Stimulated activated naive CD8-positive, alpha-beta T cell treated with anti-CD3 and anti-CD28 coated beads, Interleukin-15, Interleukin-2, amounts not matched to agents 100 ng/mL and 50 ng/mL, for 24 hours (primary cell): ENCODE measurements around the gene UTP14C.
"Not testable (repeated sequence)": the region's sequence is repeated elsewhere in the genome, so short reads cannot be mapped to it uniquely, and the experiment has no call there.

Source experiments
- H3K27ac Mint-ChIP-seq: one replicate; pipeline ENCODE4 v1.8.0; 2021; ENCODE audit warnings: mild to moderate bottlenecking, mixed read lengths
- H3K27me3 Mint-ChIP-seq: one replicate; pipeline ENCODE4 v1.8.0; 2021; ENCODE audit warnings: mixed read lengths
- H3K36me3 Mint-ChIP-seq: one replicate; pipeline ENCODE4 v1.8.0; 2021; ENCODE audit warnings: low read depth, mixed read lengths
- H3K4me1 Mint-ChIP-seq: one replicate; pipeline ENCODE4 v1.8.0; 2021; ENCODE audit warnings: low read depth, mixed read lengths
- H3K4me3 Mint-ChIP-seq: one replicate; pipeline ENCODE4 v1.8.0; 2021; ENCODE audit warnings: mild to moderate bottlenecking, mixed read lengths
- H3K9me3 Mint-ChIP-seq: one replicate; pipeline ENCODE4 v1.8.0; 2021; ENCODE audit warnings: mixed read lengths

Gene UTP14C

DNA sequence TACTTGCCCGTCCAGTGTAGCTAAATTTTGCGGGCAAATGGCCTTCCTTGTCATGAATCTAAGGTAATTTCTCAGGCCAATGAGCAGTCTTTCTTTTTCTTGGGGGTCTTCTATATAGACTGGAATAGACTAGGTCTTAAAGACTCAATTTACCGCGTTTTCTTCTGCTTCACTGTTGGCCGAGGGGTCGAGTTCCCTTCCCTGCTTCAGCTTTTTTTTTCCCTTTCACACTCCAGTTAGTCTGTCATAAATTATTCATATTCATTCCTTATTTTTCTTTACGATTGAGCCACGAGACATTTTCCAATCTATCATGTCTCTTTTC lies 12.0 kb upstream of the UTP14C start:
- Mint-ChIP-seq H3K4me1 (peaks cover 22% of the 10 kb centered on the region), H3K27me3 (peaks cover 30% of the 10 kb centered on the region), H3K4me3 (peak overlapping the region; percentile 100), H3K9me3 (no peaks in the 10 kb centered on the region), H3K36me3 (peaks cover 16% of the 10 kb centered on the region), H3K27ac (peak overlapping the region; percentile 95)

DNA sequence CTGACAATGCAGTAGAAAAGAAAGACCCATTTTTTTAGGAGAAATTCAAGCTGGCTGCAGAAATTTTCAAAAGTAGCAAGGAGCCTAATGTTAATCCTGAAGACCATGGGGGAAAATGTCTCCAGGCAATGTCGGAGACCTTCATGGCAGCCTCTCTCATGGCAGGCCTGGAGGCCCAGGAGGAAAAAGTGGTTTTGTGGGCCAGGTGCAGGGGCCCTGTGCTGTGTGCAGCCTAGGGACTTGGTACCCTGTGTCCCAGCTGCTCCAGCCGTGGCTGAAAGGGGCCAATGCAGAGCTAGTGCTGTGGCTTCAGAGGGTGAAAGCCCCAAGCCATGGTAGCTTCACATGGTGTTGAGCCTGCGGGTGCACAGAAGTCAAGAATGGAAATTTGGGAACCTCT lies 8.2 kb upstream of the UTP14C start:
- Mint-ChIP-seq H3K9me3 (no peaks in the 10 kb centered on the region), H3K4me1 (peaks cover 18% of the 10 kb centered on the region), H3K36me3 (peaks cover 49% of the 10 kb centered on the region), H3K4me3 (no peak overlapping the region), H3K27ac (no peak overlapping the region), H3K27me3 (peaks cover under 1% of the 10 kb centered on the region)

DNA sequence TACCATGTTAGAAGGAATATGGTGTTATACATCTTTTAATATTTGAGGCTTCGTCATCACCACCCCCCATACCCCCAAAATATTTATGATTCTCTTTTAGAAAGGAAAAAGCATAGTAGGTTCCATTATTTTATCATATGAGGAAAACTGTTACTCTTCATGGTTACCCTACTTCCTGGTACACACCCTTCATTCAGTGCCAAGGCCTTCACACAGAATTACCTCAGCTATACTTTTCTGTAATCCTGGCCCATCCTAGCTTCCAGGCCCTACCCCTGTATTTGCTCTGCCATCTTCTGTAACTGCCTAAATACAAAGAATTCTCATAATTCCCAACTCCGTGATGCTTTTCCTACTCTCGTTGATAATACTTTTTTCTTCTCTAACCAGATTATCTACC lies 4.3 kb upstream of the UTP14C start:
- H3K4me3 Mint-ChIP-seq: no peak overlapping the region

DNA sequence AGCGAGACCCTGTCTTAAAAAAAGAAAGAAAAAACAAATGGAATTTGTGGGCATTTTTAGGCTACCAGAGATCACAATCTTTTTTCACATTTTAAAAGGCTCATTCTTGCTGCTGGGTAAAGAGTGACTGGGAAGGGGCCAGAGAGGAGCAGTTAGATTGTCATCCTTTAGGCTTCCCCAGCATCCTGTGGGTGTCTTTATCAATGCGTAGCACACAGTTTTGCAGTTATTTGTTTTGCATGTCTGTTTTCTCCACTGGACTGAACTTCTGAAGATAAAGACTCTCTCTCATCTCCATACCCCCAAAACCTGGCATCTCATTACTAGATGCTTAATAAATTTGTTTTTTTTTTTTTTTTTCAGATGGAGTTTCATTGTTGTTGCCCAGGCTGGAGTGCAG lies 2.1 kb upstream of the UTP14C start:
- Mint-ChIP-seq H3K27me3 (no peaks in the 10 kb centered on the region), H3K4me3 (no peak overlapping the region), H3K4me1 (peaks cover 9% of the 10 kb centered on the region), H3K36me3 (peaks cover 90% of the 10 kb centered on the region), H3K27ac (no peak overlapping the region), H3K9me3 (peaks cover 12% of the 10 kb centered on the region)

More for the DNA sequence above, 4.3 kb upstream of the UTP14C start:
- Mint-ChIP-seq H3K27me3 (no peaks in the 10 kb centered on the region), H3K27ac (no peak overlapping the region), H3K9me3 (no peaks in the 10 kb centered on the region), H3K4me1 (peaks cover 11% of the 10 kb centered on the region), H3K36me3 (peaks cover 83% of the 10 kb centered on the region)

DNA sequence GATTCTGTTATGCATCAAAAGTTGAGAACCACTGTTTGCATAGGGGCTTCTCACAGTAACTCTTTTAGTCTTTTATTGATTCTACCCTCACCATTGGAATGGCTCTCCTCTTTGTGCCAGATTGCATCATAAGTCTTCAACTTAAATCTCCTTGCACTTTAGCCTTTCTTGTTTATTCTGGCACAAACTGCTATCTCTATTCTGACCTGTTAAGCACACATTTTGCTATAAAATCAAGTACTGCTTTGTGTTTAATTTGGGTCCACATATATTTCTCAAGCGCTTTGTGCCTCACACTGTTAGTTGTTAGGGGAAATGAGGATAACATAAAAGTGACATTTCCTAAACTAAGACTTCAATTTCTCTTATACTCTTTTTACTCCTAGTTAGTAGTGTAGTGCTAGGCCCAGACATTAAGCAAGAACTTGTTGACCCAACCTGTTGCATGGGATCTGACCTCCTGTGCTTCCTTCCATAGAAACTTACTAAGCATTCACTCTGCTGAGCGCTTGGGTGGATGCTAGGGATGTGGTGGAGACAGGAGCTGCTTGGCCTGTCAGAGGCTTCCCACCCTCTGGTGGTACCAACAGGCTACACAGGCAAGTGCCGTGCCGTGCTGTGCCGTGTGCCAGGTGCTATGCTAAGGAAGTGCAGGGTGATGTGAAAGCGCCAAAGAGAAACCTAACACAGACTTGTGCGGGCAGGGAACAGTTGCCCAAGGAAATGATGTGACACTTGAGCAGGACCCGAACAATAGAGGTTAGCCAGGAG lies 1.2 kb downstream of the UTP14C start:
- H3K27me3 Mint-ChIP-seq: no peaks in the 10 kb centered on the region
- H3K4me1 Mint-ChIP-seq: peaks cover 5% of the 10 kb centered on the region
- no peak overlapping the region for H3K27ac Mint-ChIP-seq
- H3K36me3 Mint-ChIP-seq: peaks cover 93% of the 10 kb centered on the region
- H3K9me3 Mint-ChIP-seq: peaks cover 15% of the 10 kb centered on the region
- H3K4me3 Mint-ChIP-seq: no peak overlapping the region

DNA sequence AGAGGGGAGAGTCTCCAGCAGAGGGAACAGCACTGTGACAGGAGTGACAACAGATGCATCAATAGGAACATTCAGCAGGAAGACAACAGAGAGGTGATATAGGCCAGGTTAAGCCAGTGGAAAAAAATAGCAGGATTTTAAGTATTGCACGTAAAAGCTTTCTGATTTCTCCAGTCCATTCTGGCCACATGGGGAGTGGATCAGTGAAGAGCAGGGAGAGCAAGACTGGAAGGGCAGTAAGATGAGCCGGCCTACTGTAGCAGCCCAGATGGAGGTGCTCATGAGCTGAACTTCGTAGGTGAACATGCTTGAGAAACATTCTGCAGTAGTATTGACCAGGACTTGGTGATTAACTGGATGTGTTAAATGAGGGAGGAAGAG lies 1.7 kb downstream of the UTP14C start:
- H3K27me3 Mint-ChIP-seq: no peaks in the 10 kb centered on the region
- no peak overlapping the region for H3K4me3 Mint-ChIP-seq
- H3K4me1 Mint-ChIP-seq: peaks cover 5% of the 10 kb centered on the region
- peaks cover 15% of the 10 kb centered on the region for H3K9me3 Mint-ChIP-seq
- H3K27ac Mint-ChIP-seq: no peak overlapping the region
- H3K36me3 Mint-ChIP-seq: peaks cover 87% of the 10 kb centered on the region

DNA sequence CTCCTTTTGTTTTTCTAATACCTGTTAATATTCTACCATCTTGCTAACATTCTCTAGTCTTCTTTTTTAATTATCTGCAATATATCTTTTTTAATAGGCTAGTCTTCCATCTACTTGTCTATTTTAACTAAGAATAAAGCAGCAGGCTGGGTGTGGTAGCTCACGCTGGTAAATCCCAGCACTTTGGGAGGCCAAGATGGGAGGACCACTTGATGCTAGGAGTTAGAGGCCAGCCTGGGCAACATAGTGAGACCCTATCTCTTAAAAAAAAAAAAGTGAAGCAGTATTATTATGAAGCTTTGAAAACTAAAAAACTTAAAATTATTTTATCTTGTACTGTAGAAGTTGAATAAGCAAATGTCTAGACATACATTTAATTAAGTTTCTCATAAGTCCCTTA lies 3.3 kb downstream of the UTP14C start:
- no peak overlapping the region for H3K27ac Mint-ChIP-seq
- H3K9me3 Mint-ChIP-seq: peaks cover 15% of the 10 kb centered on the region
- H3K27me3 Mint-ChIP-seq: no peaks in the 10 kb centered on the region
- peaks cover 78% of the 10 kb centered on the region for H3K36me3 Mint-ChIP-seq
- H3K4me1 Mint-ChIP-seq: peaks cover 5% of the 10 kb centered on the region
- no peak overlapping the region for H3K4me3 Mint-ChIP-seq

DNA sequence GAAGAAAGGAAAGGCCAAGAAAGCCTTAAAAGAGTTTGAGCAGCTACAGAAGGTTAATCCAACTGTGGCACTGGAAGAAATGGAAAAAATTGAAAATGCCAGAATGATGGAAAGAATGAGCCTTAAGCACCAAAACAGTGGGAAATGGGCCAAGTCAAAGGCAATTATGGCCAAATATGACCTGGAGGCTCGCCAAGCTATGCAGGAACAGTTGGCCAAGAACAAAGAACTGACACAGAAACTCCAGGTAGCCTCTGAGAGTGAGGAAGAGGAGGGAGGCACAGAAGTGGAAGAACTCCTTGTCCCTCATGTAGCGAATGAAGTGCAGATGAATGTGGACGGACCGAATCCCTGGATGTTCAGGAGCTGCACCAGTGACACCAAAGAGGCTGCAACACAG lies 5.1 kb downstream of the UTP14C start:
- Mint-ChIP-seq H3K4me1 (peaks cover 5% of the 10 kb centered on the region), H3K27ac (no peak overlapping the region), H3K4me3 (no peak overlapping the region), H3K27me3 (no peaks in the 10 kb centered on the region), H3K9me3 (peaks cover 15% of the 10 kb centered on the region), H3K36me3 (peaks cover 64% of the 10 kb centered on the region)

DNA sequence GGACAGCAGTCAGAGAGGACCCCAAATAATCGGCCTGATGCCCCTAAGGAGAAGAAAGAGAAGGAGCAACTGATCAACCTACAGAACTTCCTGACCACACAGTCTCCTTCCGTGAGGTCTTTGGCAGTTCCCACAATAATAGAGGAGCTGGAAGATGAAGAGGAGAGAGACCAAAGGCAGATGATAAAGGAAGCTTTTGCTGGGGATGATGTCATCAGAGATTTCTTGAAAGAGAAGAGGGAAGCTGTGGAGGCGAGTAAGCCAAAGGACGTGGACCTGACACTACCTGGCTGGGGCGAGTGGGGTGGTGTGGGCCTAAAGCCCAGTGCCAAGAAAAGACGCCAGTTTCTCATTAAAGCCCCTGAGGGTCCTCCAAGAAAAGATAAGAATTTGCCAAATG lies 5.9 kb downstream of the UTP14C start:
- not testable (repeated sequence) for H3K4me3 Mint-ChIP-seq, H3K27ac Mint-ChIP-seq, H3K4me1 Mint-ChIP-seq, H3K27me3 Mint-ChIP-seq
- peaks cover 15% of the 10 kb centered on the region for H3K9me3 Mint-ChIP-seq
- H3K36me3 Mint-ChIP-seq: peaks cover 55% of the 10 kb centered on the region

DNA sequence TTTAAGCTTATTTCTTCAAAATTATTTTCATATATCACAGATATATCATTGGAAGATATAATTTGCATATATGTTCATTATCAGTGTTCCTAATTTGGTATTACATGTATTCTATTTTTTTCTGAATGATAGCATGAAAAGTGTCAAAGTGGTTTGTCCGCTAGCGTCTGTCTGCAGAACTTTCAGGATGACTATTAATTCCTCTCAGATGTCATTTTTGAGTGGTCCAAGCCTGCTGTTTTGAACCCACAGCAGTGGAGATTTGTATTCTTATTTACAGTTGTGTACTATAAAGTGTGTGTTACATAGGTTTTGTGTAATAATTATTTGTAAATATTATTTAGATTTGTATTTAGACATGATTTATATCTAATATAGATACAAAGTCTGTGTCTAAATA lies 8.5 kb downstream of the UTP14C start:
- Mint-ChIP-seq H3K9me3 (peaks cover 4% of the 10 kb centered on the region), H3K4me1 (no peaks in the 10 kb centered on the region), H3K4me3 (no peak overlapping the region), H3K27me3 (no peaks in the 10 kb centered on the region), H3K27ac (no peak overlapping the region), H3K36me3 (peaks cover 33% of the 10 kb centered on the region)

DNA sequence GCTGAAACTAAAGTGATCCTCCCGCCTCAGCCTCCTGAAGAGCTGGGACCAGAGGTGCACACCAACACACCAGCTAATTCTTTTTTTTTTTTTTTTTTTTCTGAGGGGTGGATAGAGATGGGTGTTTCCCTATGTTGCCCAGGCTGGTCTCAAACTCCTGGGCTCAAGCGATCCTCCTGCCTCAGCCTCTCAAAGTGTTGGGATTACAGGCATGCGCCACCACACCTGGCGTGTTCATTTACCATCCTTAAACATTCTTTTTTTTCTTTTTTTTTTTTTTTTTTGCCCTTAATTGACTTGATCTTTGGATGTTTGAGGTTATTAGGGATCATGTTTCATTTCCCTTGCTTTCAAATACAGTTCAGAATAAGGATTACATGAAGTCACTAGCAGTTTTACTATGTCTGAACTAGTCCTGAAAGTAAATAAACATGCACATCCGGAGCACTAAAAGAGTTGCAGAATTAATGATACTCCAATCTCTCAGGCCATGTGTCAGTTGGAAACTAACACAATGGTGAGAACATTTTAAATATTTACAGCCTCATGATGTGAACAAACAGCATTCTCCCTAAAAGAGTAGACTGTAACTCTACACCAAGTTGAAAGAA lies 10.2 kb downstream of the UTP14C start:
- H3K27me3 Mint-ChIP-seq: no peaks in the 10 kb centered on the region
- no peak overlapping the region for H3K27ac Mint-ChIP-seq
- H3K4me3 Mint-ChIP-seq: no peak overlapping the region
- peaks cover 19% of the 10 kb centered on the region for H3K36me3 Mint-ChIP-seq
- H3K4me1 Mint-ChIP-seq: no peaks in the 10 kb centered on the region
- no peaks in the 10 kb centered on the region for H3K9me3 Mint-ChIP-seq

DNA sequence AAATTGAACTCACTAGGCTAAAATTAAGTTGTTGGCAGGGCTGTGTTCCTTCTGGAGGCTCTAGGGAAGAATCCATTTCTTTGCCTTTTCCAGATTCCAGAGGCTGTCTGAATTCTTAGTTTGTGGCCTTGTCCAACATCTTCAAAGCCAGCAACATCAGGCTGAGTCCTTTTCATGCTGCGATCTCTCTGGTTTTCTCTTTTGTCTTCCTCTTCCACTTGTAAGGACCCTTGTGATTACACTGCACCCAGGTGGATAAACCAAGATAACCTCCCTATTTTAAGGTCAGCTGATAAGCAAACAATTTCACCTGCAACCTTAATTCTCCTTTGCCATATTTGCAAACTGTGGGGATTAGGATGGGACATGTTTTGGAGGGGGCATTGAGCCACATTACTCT lies 11.5 kb downstream of the UTP14C start:
- no peaks in the 10 kb centered on the region for H3K27me3 Mint-ChIP-seq

DNA sequence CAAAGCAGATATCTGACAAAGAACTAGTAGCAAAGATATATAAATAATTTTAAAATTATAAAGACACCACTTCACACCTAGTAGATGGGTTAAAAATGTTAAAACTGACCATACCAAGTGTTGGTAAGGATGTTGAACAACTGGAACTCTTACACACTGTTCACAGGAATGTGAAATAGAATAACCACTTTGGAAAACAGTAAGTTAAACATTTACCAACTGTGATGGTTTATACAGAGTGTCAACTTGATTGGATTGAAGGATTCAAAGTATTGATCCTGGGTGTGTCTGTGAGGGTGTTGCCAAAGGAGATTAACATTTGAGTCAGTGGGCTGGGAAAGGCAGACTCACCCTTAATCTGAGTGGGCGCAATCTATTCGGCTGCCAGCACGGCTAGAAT lies 19.2 kb downstream of the UTP14C start:
- peaks cover 5% of the 10 kb centered on the region for H3K36me3 Mint-ChIP-seq
- H3K9me3 Mint-ChIP-seq: peaks cover 4% of the 10 kb centered on the region
- H3K27ac Mint-ChIP-seq: no peak overlapping the region
- no peak overlapping the region for H3K4me3 Mint-ChIP-seq
- H3K27me3 Mint-ChIP-seq: no peaks in the 10 kb centered on the region
- H3K4me1 Mint-ChIP-seq: no peaks in the 10 kb centered on the region

More for the DNA sequence above, 11.5 kb downstream of the UTP14C start:
- no peaks in the 10 kb centered on the region for H3K4me1 Mint-ChIP-seq
- H3K27ac Mint-ChIP-seq: no peak overlapping the region
- H3K4me3 Mint-ChIP-seq: no peak overlapping the region
- peaks cover 17% of the 10 kb centered on the region for H3K36me3 Mint-ChIP-seq
- H3K9me3 Mint-ChIP-seq: peaks cover 4% of the 10 kb centered on the region

DNA sequence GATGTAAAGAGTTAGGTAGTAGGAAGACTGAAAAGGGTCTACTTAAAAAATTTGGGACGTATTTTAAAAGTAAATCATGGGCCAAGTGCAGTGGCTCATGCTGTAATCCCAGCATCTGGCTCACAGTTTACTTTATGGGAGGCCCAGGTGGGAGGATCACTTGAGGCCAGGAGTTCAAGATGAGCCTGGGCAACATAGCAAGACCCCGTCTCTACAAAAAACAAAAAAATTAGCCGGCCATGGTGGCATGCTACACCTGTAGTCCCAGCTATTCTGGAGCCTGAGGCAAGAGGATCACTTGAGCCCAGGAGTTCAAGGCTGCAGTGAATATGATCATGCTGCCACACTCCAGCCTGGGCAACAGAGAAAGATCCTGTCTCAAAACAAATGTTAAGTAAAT lies 23.0 kb downstream of the UTP14C start:
- Mint-ChIP-seq H3K9me3 (peaks cover 9% of the 10 kb centered on the region), H3K4me1 (no peaks in the 10 kb centered on the region), H3K27me3 (peaks cover 11% of the 10 kb centered on the region), H3K4me3 (no peak overlapping the region), H3K36me3 (no peaks in the 10 kb centered on the region), H3K27ac (no peak overlapping the region)

DNA sequence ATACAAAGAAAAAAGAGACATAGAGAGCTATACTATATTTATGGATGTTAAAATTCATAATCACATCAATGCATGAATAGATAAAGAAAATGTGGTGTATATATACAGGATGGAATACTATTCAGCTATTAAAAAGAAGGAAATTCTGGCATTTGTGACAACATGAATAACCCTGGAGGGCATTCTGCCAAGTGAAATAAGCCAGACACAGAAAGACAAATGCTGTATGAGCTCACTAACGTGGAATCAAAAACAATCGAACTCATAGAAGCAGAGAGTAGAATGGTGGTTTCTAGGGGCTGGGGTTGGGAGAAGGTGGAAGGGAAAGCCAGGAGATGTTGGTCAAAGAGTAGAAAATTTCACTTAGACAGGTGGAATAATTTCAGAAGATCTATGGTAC lies 24.0 kb downstream of the UTP14C start:
- H3K4me3 Mint-ChIP-seq: no peak overlapping the region
- no peak overlapping the region for H3K27ac Mint-ChIP-seq
- no peaks in the 10 kb centered on the region for H3K4me1 Mint-ChIP-seq
- peaks cover 11% of the 10 kb centered on the region for H3K27me3 Mint-ChIP-seq
- no peaks in the 10 kb centered on the region for H3K36me3 Mint-ChIP-seq
- peaks cover 9% of the 10 kb centered on the region for H3K9me3 Mint-ChIP-seq

DNA sequence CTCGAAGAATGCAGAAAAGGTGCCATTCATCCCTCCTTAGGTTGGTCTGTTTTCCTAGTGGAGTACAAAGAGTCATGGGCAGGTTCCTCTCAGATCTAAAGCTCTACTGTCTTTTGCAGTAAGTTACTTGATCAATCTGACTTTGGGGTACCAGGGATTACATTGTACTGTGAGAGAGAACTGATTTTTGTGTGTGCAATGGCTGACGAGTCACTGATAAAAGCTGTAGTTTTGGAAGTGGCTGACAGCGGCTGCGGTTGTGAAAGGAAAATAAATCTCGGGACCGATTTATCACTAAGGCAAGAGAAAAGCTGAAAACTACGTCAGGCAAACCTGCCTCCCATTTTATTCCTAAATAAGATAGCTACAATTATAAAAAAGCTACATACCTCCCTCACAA lies 26.9 kb downstream of the UTP14C start:
- H3K9me3 Mint-ChIP-seq: peaks cover 9% of the 10 kb centered on the region
- H3K27me3 Mint-ChIP-seq: peaks cover 11% of the 10 kb centered on the region

More for the DNA sequence above, 26.9 kb downstream of the UTP14C start:
- Mint-ChIP-seq H3K4me1 (no peaks in the 10 kb centered on the region), H3K4me3 (no peak overlapping the region), H3K36me3 (no peaks in the 10 kb centered on the region), H3K27ac (no peak overlapping the region)
